Pancreas (tissue), 10 donors: ENCODE data around the gene ATG2A. TPM values are rescaled to one million over a fixed set of nuclear protein-coding genes. Genes with fewer than 3 reads are reported as not detected.

Experiments used
- ATAC-seq, 4 donors: fragments of 200-7000 bp; cut with Tn5 transposase; one replicate each; pipeline versions ENCODE4 v1.8.0 to v1.9.1; 2020; ENCODE audit warnings: mild to moderate bottlenecking in 4 of 4, moderate library complexity in 4 of 4
- DNase-seq, 6 donors: peaks; one replicate each; pipeline ENCODE4 v3.0.0-alpha.2; 2020
- FAIRE-seq: peaks from 2 replicates; lab custom pipeline; 2012; peaks lifted over from hg19 to GRCh38; lab: Jason Lieb, UNC
- H3K27ac ChIP-seq, 4 donors: fragments of 200-600 bp; sonication (generic); 1 replicate in 3 of 4; 2 replicates in 1 of 4; pipeline versions ENCODE4 v1.5.0 to v1.8.0; 2020
- H3K27me3 ChIP-seq, 4 donors: fragments of 200-600 bp; one replicate each; pipeline ENCODE4 v1.8.0; 2021
- H3K36me3 ChIP-seq, 3 donors: fragments of 200-600 bp; sonication (generic) in 1 of 3; one replicate each; pipeline versions ENCODE4 v1.5.0 to v1.8.0; 2020 to 2021
- H3K4me1 ChIP-seq, 3 donors: fragments of 200-600 bp; one replicate each; pipeline ENCODE4 v1.8.0; 2021
- H3K4me3 ChIP-seq, 4 donors: fragments of 200-600 bp; sonication (generic) in 2 of 4; one replicate each; pipeline versions ENCODE4 v1.5.0 to v1.8.0; 2020 to 2021
- H3K9me3 ChIP-seq, 4 donors: fragments of 200-600 bp; one replicate each; pipeline ENCODE4 v1.8.0; 2021
- WGBS, 2 donors: extraction: QIAGEN DNeasy Blood & Tissue Kit; methylation state at CpG; one replicate each; pipeline ENCODE4 v1.1.7; 2013; 5-methylcytosine and 5-hydroxymethylcytosine counted together
- intact Hi-C, 3 donors: fragments of 100-400 bp; cut with DNase I; formaldehyde crosslinking; loops; one replicate each; pipeline versions ENCODE4 v1.11.1 to v1.14.2; 2022
- polyA plus RNA-seq, 2 donors: library from polyadenylated mRNA; stranded (reverse); fragments of 200-250 nt; gene quantifications; one replicate each; pipeline ENCODE4 v1.2.3, GENCODE V29; 2013
- total RNA-seq, 6 donors: library from RNA; stranded (reverse); fragmentation: NEBNext Ultra II Directional in 4 of 6; extraction: Animal tissue kit (Norgen Biotek cat#: 25700) in 4 of 6; gene quantifications; one replicate each; pipeline versions ENCODE4 v1.2.1 to v1.2.4, GENCODE V29; 2021 to 2023
- TF ChIP-seq, protein P1 (sequence below), 4 donors: fragments of 200-600 bp; sonication (generic) in 3 of 4; IDR thresholded peaks; one replicate each; pipeline versions ENCODE4 v1.5.0 to v1.8.0; 2021; ENCODE audit warnings: antibody characterized with exemption in 4 of 4
- donor health status: healthy with polysubstance abuse.
- donor health status: DM: no; HTN: no; CAD: no; lungs with moderate emphysema.
- donor health status: DM: no; HTN: no; CAD: no.
- donor health status: control.
- donor health status: control.
- donor health status: Bipolar disorder and iron deficiency.
- donor health status: DM: yes; HTN: yes; CAD: no.
- donor health status: DM: no; HTN: no; CAD: no.
- donor health status: DM: no; HTN: no; CAD: no.
- donor health status: DM: yes; HTN: yes; CAD: no.

The ATG2A gene
- total and polyA plus RNA-seq, 8 donors: 13.3 to 34.1 (median 17.1) TPM

DNA sequence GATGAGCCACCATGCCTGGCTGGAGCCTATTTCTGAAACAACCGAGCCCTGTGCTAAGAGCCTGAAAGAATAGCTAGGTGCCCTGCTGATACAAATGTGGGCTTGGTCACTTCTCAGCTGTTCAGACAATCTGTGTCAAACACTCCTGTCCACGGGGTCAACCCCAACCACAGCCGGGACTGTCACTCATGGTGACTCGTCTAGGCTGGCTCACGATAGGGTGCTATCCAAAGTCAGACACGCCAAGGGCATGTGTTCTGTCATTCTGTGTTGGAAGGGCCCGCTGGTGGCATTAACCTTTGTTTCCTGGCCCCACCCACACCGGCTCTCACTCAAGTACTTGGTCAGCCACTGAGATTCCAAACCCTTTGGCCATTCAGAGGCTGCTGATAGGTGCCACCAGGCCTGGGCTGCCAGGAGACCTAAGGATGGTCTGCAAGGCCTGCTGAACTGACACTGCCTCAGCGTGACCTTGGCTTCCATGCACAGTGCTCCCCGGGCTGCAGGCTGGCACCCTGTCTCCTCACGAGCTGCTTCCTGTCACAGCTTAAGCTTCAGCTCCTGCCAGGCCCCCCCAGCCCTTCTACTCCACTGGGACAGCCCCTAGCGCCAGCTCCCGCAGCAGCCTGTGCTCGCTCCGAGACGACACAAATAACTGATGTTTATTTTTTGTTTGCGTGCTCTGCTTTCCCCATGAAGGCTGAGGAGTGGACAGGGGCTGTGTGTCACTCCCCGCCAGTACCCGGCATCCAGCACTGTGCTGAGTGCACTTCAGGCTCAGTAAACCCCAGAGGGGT is 58.3 kb downstream of the ATG2A start:
- peaks cover 0 to 18% (median under 1%) of the 10 kb centered on the region in 3 donors for H3K4me1 ChIP-seq
- ATAC-seq: no peak
- 87 to 92% methylated on average over 19 of the region's 19 CpGs for WGBS, 2 donors
- DNase-seq: no peak
- intact Hi-C loops: loop anchor here in 1 of 3 donors (10.0 kb wide), 1 partner anchor 246 kb away; no protein-coding TSS in a partner anchor
- H3K27ac ChIP-seq: no peak overlapping the region
- no peaks in the 10 kb centered on the region for H3K9me3 ChIP-seq
- TF ChIP-seq, protein P1, sequence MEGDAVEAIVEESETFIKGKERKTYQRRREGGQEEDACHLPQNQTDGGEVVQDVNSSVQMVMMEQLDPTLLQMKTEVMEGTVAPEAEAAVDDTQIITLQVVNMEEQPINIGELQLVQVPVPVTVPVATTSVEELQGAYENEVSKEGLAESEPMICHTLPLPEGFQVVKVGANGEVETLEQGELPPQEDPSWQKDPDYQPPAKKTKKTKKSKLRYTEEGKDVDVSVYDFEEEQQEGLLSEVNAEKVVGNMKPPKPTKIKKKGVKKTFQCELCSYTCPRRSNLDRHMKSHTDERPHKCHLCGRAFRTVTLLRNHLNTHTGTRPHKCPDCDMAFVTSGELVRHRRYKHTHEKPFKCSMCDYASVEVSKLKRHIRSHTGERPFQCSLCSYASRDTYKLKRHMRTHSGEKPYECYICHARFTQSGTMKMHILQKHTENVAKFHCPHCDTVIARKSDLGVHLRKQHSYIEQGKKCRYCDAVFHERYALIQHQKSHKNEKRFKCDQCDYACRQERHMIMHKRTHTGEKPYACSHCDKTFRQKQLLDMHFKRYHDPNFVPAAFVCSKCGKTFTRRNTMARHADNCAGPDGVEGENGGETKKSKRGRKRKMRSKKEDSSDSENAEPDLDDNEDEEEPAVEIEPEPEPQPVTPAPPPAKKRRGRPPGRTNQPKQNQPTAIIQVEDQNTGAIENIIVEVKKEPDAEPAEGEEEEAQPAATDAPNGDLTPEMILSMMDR (IDR thresholded peaks at IDR 0.05): no peak
- FAIRE-seq: no peak
- no peak overlapping the region for H3K4me3 ChIP-seq
- peaks cover 0 to 9% (median 0%) of the 10 kb centered on the region in 3 donors for H3K36me3 ChIP-seq
- no peaks in the 10 kb centered on the region for H3K27me3 ChIP-seq

DNA sequence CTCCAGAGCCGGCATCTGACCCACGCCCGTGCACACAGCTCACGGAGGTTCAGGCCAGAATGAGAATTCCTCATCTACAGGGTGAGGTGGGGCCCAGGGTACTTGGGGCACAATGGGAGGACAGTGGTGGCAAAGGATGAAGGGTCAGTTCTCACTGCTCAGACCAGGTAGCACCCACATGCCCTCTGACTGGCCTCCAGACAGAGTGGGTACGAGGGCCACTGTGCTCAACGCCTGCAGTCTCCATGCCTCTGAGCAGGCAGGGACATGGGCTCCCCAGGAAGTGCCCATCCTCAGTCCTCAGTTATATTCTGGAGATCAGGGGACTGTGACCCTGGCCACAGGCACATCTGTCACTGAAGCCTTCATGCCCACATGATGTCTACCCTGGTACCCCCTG is 59.5 kb downstream of the ATG2A start:
- intact Hi-C loops: loop anchor here in 1 of 3 donors (10.0 kb wide), 1 partner anchor 247 kb away; no protein-coding TSS in a partner anchor
- FAIRE-seq (no peak), ATAC-seq (no peak), DNase-seq (no peak)
- Histone ChIP-seq H3K4me3 (no peak overlapping the region), H3K9me3 (no peaks in the 10 kb centered on the region), H3K4me1 (peaks cover 0 to 18% (median 0%) of the 10 kb centered on the region in 3 donors), H3K27ac (no peak overlapping the region), H3K27me3 (no peaks in the 10 kb centered on the region), H3K36me3 (peaks cover 0 to 9% (median 0%) of the 10 kb centered on the region in 3 donors)
- TF ChIP-seq, protein P1 (IDR thresholded peaks at IDR 0.05): no peak
- 95 to 98% methylated on average over 6 of the region's 6 CpGs for whole genome bisulfite sequencing, 2 donors

DNA sequence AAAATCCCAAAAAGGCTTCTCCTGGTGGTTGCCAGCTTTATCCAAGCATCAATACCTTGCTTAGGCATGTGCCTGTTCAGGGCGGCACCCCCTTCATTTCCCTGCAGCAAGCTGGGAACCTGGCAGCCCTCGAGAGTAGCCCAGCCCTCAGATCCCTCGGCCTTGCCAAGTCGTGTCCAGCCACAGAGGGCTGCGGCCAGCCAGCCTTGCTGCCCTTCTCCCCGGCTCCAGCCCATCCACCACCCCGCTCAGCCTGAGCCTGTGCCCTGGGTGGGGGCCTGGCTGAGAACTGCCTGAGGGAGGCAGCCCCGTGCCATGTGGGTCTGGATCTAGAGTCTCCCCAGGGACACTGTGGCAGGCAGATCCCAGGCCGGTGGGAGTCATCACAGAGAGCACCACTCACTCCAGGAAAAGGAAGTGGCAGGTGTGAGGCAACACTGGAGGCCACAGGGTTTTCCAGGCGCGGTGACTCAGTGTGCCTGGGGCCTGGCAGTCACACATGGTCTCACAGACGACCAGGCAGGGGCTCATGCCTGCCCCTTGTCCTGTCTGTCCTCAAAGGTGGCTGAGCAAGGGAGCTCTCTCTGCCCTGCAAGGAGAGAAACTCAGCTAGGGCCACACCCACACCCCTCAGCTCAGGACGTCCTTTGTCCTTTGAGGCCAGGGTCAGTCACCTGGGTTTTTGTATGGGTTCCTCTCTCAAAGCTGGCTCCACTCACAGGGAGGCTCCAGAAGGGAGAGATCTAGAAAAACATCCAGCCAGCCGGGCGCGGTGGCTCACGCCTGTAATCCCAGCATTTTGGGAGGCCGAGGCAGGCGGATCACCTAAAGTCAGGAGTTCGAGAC is 60.4 kb downstream of the ATG2A start:
- 84 to 88% methylated on average over 20 of the region's 20 CpGs for WGBS, 2 donors
- Histone ChIP-seq H3K9me3 (no peaks in the 10 kb centered on the region), H3K27ac (peak overlapping the region in 1 of 4 donors; percentile 42), H3K27me3 (no peaks in the 10 kb centered on the region), H3K36me3 (peaks cover 0 to 9% (median 0%) of the 10 kb centered on the region in 3 donors), H3K4me3 (no peak overlapping the region), H3K4me1 (peaks cover 0 to 18% (median 0%) of the 10 kb centered on the region in 3 donors)
- DNase-seq: peak in 1 of 6 donors; percentile 63
- TF ChIP-seq, protein P1 (IDR thresholded peaks at IDR 0.05): no peak
- intact Hi-C loops: loop anchor here in 1 of 3 donors (10.0 kb wide), 1 partner anchor 248 kb away; no protein-coding TSS in a partner anchor
- ATAC-seq: peak in 3 of 4 donors; percentile 38 to 70 (median 49)
- FAIRE-seq: no peak

DNA sequence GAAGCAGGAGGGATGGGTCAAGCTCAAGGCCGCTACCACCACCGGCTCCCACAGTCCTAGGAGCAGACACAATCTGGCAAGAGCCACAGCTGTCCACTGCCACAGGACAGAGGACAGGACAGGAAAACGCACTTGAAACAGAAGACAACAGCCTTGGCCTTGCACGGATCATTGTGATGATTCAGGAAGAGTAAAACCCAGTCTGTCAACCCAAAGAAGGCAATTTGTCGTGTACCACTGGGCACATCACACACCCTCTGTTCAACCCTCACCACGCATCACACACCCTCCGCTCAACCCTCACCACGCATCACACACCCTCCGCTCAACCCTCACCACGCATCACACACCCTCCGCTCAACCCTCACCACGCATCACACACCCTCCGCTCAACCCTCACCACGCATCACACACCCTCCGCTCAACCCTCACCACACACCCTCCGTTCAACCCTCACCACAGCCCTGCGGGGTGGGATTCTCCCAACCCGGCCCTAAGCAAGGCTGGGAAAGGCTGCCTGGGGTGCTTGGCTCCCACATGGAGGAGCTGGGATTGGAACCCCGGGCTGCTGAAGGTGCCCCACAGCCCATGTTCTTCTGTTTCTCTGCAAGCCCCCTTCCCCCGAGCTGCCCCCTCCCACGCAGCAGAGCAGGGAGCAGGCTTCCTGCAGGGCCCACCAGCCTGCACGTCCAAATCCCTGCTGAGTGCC is 61.3 kb downstream of the ATG2A start:
- ATAC-seq (no peak), DNase-seq (no peak), FAIRE-seq (no peak)
- no peaks in the 10 kb centered on the region for H3K9me3 ChIP-seq
- peaks cover 0 to 18% (median 0%) of the 10 kb centered on the region in 3 donors for H3K4me1 ChIP-seq
- no peaks in the 10 kb centered on the region for H3K27me3 ChIP-seq
- H3K36me3 ChIP-seq: peaks cover 0 to 9% (median 0%) of the 10 kb centered on the region in 3 donors
- intact Hi-C loops: loop anchor here in 1 of 3 donors (10.0 kb wide), 1 partner anchor 249 kb away; no protein-coding TSS in a partner anchor
- TF ChIP-seq, protein P1 (IDR thresholded peaks at IDR 0.05): no peak
- no peak overlapping the region for H3K4me3 ChIP-seq
- H3K27ac ChIP-seq: peak overlapping the region; percentile 33 to 62 (median 46)
- WGBS, 2 donors: 84 to 88% methylated on average over 16 to 20 of the region's 22 CpGs
